Lung (tissue), 12 donors: ENCODE results near the gene COL6A2. TPM values are rescaled to one million over a fixed set of nuclear protein-coding genes. Genes with fewer than 3 reads are reported as not detected.
"Not testable (repeated sequence)": the region's sequence is repeated elsewhere in the genome, so short reads cannot be mapped to it uniquely, and the experiment has no call there.

Experiments used
- ATAC-seq: fragments of 200-7000 bp; cut with Tn5 transposase; one replicate; pipeline ENCODE4 v1.9.1; 2020; ENCODE audit warnings: moderate number of reproducible peaks; ENCODE audit not compliant: insufficient read depth, low FRiP score
- DNase-seq, 3 donors: peaks; one replicate each; pipeline ENCODE4 v3.0.0-alpha.2; 2013 to 2017
- H3K27ac ChIP-seq, 2 donors: one replicate each; pipeline ENCODE4 v1.5.1; 2013; ENCODE audit warnings: mild to moderate bottlenecking in 2 of 2, moderate library complexity in 2 of 2, control low read depth in 1 of 2, inconsistent platforms in 1 of 2, low read depth in 1 of 2, low read length in 1 of 2
- H3K27me3 ChIP-seq, 3 donors: one replicate each; pipeline ENCODE4 v1.5.1; 2013; ENCODE audit warnings: low read length in 2 of 3; ENCODE audit not compliant: control insufficient read depth in 3 of 3, insufficient read depth in 3 of 3
- H3K36me3 ChIP-seq, 4 donors: one replicate each; pipeline ENCODE4 v1.5.1; 2013; ENCODE audit warnings: low read length in 4 of 4, mild to moderate bottlenecking in 1 of 4, moderate library complexity in 1 of 4; ENCODE audit not compliant: control insufficient read depth in 4 of 4, insufficient read depth in 4 of 4
- H3K4me1 ChIP-seq, 5 donors: one replicate each; pipeline ENCODE4 v1.5.1; 2013; ENCODE audit warnings: low read length in 5 of 5, mild to moderate bottlenecking in 2 of 5, moderate library complexity in 1 of 5; ENCODE audit not compliant: control insufficient read depth in 5 of 5, insufficient read depth in 5 of 5
- H3K4me3 ChIP-seq: one replicate; pipeline ENCODE4 v1.5.1; 2013; ENCODE audit warnings: mild to moderate bottlenecking, control low read depth, moderate library complexity
- H3K9ac ChIP-seq, 2 donors: one replicate each; pipeline ENCODE4 v1.5.1; 2013; ENCODE audit warnings: low read length in 2 of 2, control low read depth in 1 of 2; ENCODE audit not compliant: insufficient read depth in 1 of 2
- H3K9me3 ChIP-seq, 4 donors: one replicate each; pipeline ENCODE4 v1.5.1; 2013; ENCODE audit warnings: low read length in 3 of 4, mild to moderate bottlenecking in 1 of 4, moderate library complexity in 1 of 4; ENCODE audit not compliant: control insufficient read depth in 4 of 4, insufficient read depth in 3 of 4
- WGBS, 2 donors: extraction: QIAGEN DNeasy Blood & Tissue Kit; methylation state at CpG; one replicate each; pipeline ENCODE4 v1.1.7; 2013; 5-methylcytosine and 5-hydroxymethylcytosine counted together
- polyA plus RNA-seq, 2 donors: library from polyadenylated mRNA; stranded (reverse); fragments of 200-250 nt; gene quantifications; one replicate each; pipeline ENCODE4 v1.2.1, GENCODE V29; 2013
- total RNA-seq, 2 donors: library from RNA; depleted of rRNA in 1 of 2; stranded (reverse); fragments of >200 nt in 1 of 2; gene quantifications; one replicate each; pipeline ENCODE4 v1.2.1, GENCODE V29; 2014 to 2021
- TF ChIP-seq, protein P1 (sequence below): IDR thresholded peaks from 2 replicates; pipeline ENCODE4 v1.5.1; 2012; ENCODE audit warnings: mild to moderate bottlenecking; ENCODE audit errors: control extremely low read depth, extremely low read depth
- donor health status: control.
- donor health status: control.
- donor health status: Bipolar disorder and iron deficiency.
- donor health status: healthy.
- donor health status: DM: yes; HTN: yes; CAD: no.

The COL6A2 gene
- total and polyA plus RNA-seq, 4 donors: 192 to 466 (median 292) TPM

DNA sequence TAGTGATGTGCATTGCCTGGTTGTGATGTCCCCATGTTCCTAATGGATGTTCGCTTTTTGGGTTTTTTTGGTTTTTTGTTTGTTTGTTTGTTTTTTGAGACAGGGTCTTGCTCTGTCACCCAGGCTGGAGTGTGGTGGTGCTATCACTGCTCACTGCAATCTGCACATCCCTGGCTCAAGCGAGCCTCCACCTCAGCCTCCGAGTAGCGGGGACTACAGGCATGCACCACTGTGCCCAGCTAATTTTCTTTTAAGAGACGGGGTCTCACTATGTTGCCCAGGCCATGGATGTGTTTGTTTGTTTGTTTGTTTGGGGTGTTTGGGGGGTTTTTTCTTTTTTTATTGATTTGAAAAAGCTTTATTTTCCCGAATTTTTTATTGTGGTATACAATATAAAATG is 2.1 kb downstream of the COL6A2 start:
- 90 to 92% methylated on average over 6 of the region's 6 CpGs for WGBS, 2 donors
- Histone ChIP-seq H3K9me3 (peaks cover 0 to 8% (median 4%) of the 10 kb centered on the region in 4 donors), H3K4me1 (peaks cover 0 to 7% (median 6%) of the 10 kb centered on the region in 5 donors), H3K27me3 (peaks cover 0 to 17% (median 3%) of the 10 kb centered on the region in 3 donors), H3K9ac (no peak overlapping the region), H3K27ac (no peak overlapping the region), H3K36me3 (peaks cover 0 to 7% (median 2%) of the 10 kb centered on the region in 4 donors), H3K4me3 (no peak overlapping the region)
- DNase-seq: no peak
- TF ChIP-seq, protein P1, sequence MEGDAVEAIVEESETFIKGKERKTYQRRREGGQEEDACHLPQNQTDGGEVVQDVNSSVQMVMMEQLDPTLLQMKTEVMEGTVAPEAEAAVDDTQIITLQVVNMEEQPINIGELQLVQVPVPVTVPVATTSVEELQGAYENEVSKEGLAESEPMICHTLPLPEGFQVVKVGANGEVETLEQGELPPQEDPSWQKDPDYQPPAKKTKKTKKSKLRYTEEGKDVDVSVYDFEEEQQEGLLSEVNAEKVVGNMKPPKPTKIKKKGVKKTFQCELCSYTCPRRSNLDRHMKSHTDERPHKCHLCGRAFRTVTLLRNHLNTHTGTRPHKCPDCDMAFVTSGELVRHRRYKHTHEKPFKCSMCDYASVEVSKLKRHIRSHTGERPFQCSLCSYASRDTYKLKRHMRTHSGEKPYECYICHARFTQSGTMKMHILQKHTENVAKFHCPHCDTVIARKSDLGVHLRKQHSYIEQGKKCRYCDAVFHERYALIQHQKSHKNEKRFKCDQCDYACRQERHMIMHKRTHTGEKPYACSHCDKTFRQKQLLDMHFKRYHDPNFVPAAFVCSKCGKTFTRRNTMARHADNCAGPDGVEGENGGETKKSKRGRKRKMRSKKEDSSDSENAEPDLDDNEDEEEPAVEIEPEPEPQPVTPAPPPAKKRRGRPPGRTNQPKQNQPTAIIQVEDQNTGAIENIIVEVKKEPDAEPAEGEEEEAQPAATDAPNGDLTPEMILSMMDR: no peak
- no peak for ATAC-seq

DNA sequence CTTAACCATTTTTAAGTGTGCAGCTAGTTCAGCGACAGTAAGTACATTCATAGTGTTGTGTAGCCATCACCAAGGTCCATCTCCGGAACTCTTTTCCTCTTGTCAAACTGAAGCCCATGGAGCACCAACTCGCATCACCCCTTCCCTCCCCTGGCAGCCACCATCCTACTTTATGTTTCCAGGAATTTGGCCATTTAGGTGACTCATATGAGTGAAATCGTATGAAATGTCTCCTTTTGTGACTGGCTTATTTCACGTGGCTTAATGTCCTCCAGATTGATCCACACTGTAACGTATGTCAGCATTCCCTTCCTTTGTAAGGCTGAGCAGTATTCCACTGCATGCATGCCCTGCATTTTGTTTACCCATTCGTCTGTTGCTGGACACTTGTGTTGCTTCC is 2.5 kb downstream of the COL6A2 start:
- TF ChIP-seq, protein P1: no peak
- Histone ChIP-seq H3K4me1 (peaks cover 0 to 7% (median 6%) of the 10 kb centered on the region in 5 donors), H3K27me3 (peaks cover 0 to 17% (median 3%) of the 10 kb centered on the region in 3 donors), H3K36me3 (peaks cover 0 to 7% (median 2%) of the 10 kb centered on the region in 4 donors), H3K27ac (no peak overlapping the region), H3K4me3 (no peak overlapping the region), H3K9ac (no peak overlapping the region), H3K9me3 (peaks cover 0 to 8% (median 4%) of the 10 kb centered on the region in 4 donors)
- ATAC-seq (no peak), DNase-seq (no peak)
- 78 to 84% methylated on average over 7 of the region's 7 CpGs for WGBS, 2 donors

DNA sequence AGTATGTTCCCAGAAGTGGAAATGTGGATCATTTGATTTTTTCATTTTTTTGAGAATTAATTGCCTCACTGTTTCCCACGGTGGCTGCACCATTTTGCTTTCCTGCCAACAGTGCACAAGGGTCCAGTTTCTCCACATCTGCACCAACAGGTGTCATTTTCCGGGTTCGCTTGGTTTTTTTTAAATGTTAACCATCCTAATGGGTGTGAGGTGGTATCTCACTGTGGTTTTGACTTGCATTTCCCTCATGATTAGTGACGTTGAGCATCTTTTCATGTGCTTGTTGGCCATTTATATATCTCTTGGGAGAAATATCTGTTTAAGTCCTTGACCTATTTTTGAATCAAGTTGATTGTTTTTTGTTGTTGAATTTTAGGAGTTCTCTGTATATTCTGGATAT is 3.0 kb downstream of the COL6A2 start:
- TF ChIP-seq, protein P1: no peak
- Histone ChIP-seq H3K36me3 (peaks cover 0 to 7% (median 2%) of the 10 kb centered on the region in 4 donors), H3K9me3 (peaks cover 0 to 8% (median 5%) of the 10 kb centered on the region in 4 donors), H3K27ac (no peak overlapping the region), H3K27me3 (peaks cover 0 to 17% (median 3%) of the 10 kb centered on the region in 3 donors), H3K4me1 (peaks cover 0 to 7% (median 6%) of the 10 kb centered on the region in 5 donors), H3K4me3 (no peak overlapping the region), H3K9ac (no peak overlapping the region)
- no peak for DNase-seq
- ATAC-seq: no peak
- 83 to 89% methylated on average over 4 of the region's 4 CpGs for WGBS, 2 donors

DNA sequence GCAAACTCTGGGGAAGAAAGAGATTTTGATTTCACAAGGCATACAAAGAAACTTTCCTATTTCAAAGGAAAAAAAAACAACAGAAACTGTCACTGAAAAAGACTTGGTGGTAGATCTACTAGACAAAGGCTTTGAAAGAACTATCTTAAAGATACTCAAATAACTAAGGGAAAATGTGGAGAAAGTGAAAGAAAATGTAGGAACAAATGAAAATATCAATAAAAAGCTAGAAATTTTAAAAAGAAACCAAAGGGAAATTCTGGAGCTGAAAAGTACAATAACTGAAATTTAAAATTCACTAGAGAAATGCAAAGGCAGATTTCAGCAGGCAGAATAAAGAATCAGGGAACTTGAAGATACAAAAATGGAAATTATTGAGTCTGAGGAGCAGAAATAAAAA is 6.2 kb downstream of the COL6A2 start:
- H3K27me3 ChIP-seq: peaks cover 0 to 17% (median 3%) of the 10 kb centered on the region in 3 donors
- DNase-seq (no peak), ATAC-seq (no peak)
- peaks cover 0 to 4% (median 0%) of the 10 kb centered on the region in 5 donors for H3K4me1 ChIP-seq
- TF ChIP-seq, protein P1: no peak
- H3K27ac ChIP-seq: no peak overlapping the region
- peaks cover 0 to 12% (median 3%) of the 10 kb centered on the region in 4 donors for H3K9me3 ChIP-seq
- H3K9ac ChIP-seq: no peak overlapping the region
- no peak overlapping the region for H3K4me3 ChIP-seq
- peaks cover 0 to 7% (median 2%) of the 10 kb centered on the region in 4 donors for H3K36me3 ChIP-seq

DNA sequence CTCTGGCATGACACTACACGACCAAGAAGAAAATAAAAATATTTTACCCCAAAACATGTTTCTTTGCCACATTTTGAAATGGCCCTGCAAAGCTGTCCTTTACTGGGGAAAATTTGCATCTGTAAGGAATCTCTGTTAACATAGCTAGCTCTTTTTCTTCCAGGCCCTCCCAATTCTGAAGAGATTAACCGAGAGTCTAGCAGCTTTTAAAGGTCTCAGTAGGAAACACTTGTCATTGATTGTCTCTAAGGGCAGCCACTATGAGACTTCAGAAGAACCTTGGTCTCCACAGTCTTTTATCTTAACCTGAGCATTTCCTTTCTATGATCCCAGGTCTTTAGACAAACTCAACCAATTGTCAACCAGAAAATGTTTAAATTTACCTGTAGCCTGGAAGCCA is 9.5 kb downstream of the COL6A2 start:
- not testable (repeated sequence) for DNase-seq, H3K4me1 ChIP-seq, H3K36me3 ChIP-seq, H3K9ac ChIP-seq, H3K9me3 ChIP-seq, ATAC-seq, H3K4me3 ChIP-seq, H3K27me3 ChIP-seq, H3K27ac ChIP-seq
- 75 to 90% methylated on average over 2 of the region's 2 CpGs for WGBS, 2 donors
